HG02588 (cell line): Measurements from ENCODE around the gene CSTPP1.

Experiments used
- ATAC-seq: cut with Tn5 transposase; IDR thresholded peaks from one replicate; pipeline ENCODE4 v1.9.1; 2021; ENCODE audit warnings: mild to moderate bottlenecking, moderate library complexity; ENCODE audit not compliant: unreplicated experiment

Gene CSTPP1

GRCh38 chr11:47155879-47156278 lies 219.3 kb downstream of the CSTPP1 start:
- ATAC-seq = no peak

GRCh38 chr11:47156333-47156732 lies 219.8 kb downstream of the CSTPP1 start:
- no peak for ATAC-seq

GRCh38 chr11:47156951-47157350 lies 220.4 kb downstream of the CSTPP1 start:
- ATAC-seq = no peak

DNA sequence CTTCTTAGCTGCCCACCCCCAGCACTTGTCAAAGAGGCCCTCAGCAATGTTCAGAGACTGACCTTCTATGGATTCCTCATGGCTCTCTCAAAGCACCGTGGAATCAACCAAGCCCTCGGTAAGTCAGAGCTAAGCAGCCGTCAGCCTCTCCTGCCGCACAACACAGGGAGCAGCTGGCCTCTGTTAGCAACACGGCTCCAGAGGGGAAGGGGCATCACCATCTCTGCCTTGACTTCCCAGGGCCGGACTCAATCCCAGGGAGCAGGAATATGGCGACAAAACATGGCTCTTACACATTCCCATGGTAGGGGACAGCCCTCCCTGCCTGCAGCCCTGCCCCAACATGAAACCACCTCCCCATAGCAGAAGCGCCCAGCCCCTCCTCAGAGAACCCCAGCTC lies 221.2 kb downstream of the CSTPP1 start:
- ATAC-seq = no peak

- no peak for ATAC-seq
These were observed 221.7 kb downstream of the CSTPP1 start for GRCh38 chr11:47158242-47158641.

DNA sequence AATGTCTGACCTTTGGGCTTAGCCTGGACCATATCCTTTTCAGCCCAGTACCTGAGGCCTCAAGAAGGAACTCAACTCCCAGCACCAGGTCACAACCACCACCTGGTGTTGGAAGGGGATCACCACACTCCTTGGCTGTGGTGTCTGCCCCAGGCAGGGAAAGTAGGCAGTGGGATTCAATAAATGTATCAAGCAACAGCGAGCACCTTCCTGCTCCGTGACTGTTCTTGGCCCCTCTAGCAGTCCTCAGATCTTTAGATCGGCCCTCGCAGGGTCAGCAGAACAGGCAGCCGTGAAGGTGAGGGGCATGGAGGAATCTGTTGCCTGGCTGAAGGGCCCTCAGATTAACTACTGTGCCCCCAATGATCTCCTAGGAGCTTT lies 224.2 kb downstream of the CSTPP1 start:
- ATAC-seq = no peak

GRCh38 chr11:47161134-47161854 lies 224.7 kb downstream of the CSTPP1 start:
- peak; percentile 55 for ATAC-seq

- no peak for ATAC-seq
These were observed 225.3 kb downstream of the CSTPP1 start for GRCh38 chr11:47161890-47162289.

- no peak for ATAC-seq
These were observed 225.9 kb downstream of the CSTPP1 start for GRCh38 chr11:47162426-47162825.

GRCh38 chr11:47163193-47163592 lies 226.6 kb downstream of the CSTPP1 start:
- no peak for ATAC-seq

- ATAC-seq = no peak
These were observed 227.3 kb downstream of the CSTPP1 start for GRCh38 chr11:47163898-47164297.

- ATAC-seq = no peak
These were observed 227.8 kb downstream of the CSTPP1 start for GRCh38 chr11:47164321-47164720.

- no peak for ATAC-seq
These were observed 228.8 kb downstream of the CSTPP1 start for GRCh38 chr11:47165253-47165840.

- ATAC-seq = no peak
These were observed 229.8 kb downstream of the CSTPP1 start for GRCh38 chr11:47166368-47166767.

DNA sequence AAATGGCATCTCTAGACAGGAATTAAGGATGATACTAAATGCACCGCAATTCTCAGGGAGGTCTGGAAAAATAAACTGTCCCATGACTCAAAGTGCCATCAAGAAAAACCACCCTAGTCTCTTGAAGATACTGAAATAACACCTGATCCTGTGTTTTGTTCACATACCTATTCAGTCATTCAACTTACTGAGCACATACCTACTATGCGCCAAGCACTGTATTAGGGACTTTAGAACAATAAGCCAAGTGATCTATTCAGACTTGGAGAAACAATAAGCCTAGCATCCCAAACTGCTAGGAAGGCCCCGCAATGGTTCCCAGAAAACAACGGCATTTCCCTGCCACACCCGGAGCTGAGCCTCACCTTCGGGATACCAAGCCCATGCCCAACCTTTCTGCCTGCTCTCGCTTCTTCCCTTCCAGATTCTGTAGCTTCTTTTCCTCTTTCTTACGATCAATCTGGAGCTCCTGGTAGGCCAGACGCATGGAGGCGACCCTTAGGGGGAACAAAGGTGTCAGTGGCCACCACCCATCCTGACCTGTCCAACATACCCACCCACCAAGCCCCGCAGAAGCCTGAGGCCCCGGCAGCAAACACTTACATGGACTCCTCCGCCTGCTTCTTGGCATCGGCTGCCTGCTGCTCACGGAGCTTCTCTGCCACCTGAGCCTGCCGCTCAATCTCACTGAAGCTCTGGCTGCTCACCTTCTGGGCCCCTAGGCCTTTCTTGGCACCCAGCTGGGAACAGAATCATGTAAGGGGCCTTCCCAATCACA lies 234.7 kb downstream of the CSTPP1 start:
- no peak for ATAC-seq

GRCh38 chr11:47171856-47172255 lies 235.3 kb downstream of the CSTPP1 start:
- no peak for ATAC-seq

GRCh38 chr11:47172740-47173336 lies 236.3 kb downstream of the CSTPP1 start:
- ATAC-seq = no peak

DNA sequence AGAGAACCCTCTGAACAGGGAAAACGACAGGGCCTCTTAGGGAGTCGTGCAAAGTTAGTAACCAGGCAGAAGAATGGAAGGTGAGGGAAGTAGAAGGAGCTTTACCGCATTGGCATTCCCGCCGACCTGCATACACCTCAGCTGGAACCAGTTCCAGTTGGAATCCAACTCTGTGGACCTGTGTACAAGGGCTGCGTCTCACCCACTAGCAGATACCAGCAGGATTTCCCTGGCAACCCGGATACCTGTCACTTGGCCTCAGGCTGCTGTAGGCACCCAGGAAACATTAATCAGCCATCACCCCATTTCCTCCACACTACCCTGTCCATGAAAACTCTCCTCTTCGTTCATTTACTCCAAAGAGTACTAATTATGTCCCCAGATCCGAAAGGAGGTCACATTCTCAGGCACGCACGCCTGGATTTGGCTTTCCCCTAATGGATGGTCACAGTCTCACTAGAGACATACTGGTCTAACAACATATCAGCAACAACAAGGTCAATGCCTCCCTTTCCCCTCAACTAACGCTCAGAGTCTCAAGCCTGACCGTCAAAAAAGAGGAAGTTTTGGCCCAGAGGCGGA lies 239.3 kb downstream of the CSTPP1 start:
- no peak for ATAC-seq

- peak; percentile 92 for ATAC-seq
These were observed 240.0 kb downstream of the CSTPP1 start, which contains the start of gene ARFGAP2 for GRCh38 chr11:47176328-47177228. Gene ARFGAP2 (minus strand): TSS chr11:47176879. CDS start chr11:47176853, 26 bp downstream.

DNA sequence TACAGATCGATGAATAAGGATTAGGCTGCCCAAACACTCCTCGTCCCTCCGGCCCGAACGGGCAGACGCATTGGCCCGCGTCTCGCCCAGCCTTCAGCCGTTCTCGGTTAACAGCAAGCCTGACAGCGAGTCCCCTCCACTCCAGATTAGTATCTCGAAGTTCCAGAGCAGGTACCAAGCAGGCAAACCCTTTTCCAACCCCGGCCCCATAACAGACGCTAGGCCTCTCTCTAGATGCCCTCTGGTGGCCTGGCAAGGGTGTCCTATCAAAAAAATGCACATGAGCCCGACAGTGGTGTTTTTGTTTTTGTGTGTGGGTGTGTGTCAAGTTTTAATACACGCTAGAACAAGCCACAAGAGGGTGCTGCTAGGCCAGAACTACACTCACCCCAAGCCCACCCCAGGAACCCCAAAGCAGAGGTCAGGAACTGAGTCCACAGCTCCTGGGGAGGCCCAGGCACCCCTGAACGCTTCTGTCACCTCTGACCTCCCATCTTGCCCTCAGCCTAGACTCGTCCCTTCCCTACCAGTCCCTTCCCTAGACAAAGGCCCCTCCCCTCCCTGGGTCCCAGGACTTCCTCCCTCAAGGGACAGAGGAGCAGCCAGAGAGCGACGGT lies 240.8 kb downstream of the CSTPP1 start:
- peak; percentile 47 for ATAC-seq
